ENCODE results near the gene RAPGEF5.

The RAPGEF5 gene

DNA sequence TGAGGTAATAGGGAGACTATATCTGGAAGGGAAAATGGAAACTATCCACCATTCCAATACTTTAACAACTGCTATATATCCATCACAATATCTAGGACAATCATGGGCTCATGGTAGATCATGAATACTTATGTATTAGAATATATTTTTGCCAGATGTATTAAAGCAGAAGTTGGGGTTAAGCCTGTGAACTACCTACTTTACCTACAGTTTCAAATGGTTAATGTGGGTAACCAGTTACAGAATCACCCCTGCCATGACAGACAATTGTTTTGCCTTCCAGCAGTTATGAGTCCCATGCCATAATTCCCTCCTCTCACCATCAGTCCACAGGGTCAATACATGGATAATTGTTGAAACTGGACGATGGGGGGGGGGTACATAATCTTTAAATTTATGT, 29.9 kb upstream of the RAPGEF5 start:
- H3K27me3 ChIP-seq (ENCODE audit: insufficient read depth, poor library complexity, severe bottlenecking): peaks cover 2% of the 10 kb centered on the region
- no peak overlapping the region for H3K27ac ChIP-seq (replicated peaks)
- no peak for TF ChIP-seq GABPA (IDR thresholded peaks at IDR 0.05; ENCODE audit: low read depth)
- TF ChIP-seq, protein P1, sequence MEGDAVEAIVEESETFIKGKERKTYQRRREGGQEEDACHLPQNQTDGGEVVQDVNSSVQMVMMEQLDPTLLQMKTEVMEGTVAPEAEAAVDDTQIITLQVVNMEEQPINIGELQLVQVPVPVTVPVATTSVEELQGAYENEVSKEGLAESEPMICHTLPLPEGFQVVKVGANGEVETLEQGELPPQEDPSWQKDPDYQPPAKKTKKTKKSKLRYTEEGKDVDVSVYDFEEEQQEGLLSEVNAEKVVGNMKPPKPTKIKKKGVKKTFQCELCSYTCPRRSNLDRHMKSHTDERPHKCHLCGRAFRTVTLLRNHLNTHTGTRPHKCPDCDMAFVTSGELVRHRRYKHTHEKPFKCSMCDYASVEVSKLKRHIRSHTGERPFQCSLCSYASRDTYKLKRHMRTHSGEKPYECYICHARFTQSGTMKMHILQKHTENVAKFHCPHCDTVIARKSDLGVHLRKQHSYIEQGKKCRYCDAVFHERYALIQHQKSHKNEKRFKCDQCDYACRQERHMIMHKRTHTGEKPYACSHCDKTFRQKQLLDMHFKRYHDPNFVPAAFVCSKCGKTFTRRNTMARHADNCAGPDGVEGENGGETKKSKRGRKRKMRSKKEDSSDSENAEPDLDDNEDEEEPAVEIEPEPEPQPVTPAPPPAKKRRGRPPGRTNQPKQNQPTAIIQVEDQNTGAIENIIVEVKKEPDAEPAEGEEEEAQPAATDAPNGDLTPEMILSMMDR (IDR thresholded peaks at IDR 0.05; ENCODE audit: insufficient read depth, low read length): no peak
- TF ChIP-seq POLR2AphosphoS5 (IDR thresholded peaks at IDR 0.05; ENCODE audit: low read depth): no peak
- TF ChIP-seq, protein P2, sequence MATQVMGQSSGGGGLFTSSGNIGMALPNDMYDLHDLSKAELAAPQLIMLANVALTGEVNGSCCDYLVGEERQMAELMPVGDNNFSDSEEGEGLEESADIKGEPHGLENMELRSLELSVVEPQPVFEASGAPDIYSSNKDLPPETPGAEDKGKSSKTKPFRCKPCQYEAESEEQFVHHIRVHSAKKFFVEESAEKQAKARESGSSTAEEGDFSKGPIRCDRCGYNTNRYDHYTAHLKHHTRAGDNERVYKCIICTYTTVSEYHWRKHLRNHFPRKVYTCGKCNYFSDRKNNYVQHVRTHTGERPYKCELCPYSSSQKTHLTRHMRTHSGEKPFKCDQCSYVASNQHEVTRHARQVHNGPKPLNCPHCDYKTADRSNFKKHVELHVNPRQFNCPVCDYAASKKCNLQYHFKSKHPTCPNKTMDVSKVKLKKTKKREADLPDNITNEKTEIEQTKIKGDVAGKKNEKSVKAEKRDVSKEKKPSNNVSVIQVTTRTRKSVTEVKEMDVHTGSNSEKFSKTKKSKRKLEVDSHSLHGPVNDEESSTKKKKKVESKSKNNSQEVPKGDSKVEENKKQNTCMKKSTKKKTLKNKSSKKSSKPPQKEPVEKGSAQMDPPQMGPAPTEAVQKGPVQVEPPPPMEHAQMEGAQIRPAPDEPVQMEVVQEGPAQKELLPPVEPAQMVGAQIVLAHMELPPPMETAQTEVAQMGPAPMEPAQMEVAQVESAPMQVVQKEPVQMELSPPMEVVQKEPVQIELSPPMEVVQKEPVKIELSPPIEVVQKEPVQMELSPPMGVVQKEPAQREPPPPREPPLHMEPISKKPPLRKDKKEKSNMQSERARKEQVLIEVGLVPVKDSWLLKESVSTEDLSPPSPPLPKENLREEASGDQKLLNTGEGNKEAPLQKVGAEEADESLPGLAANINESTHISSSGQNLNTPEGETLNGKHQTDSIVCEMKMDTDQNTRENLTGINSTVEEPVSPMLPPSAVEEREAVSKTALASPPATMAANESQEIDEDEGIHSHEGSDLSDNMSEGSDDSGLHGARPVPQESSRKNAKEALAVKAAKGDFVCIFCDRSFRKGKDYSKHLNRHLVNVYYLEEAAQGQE (IDR thresholded peaks at IDR 0.05; ENCODE audit: insufficient replicate concordance, low read depth): no peak
- no peak for TF ChIP-seq SPI1 (IDR thresholded peaks at IDR 0.05; ENCODE audit: borderline replicate concordance, low read depth)
- no peak overlapping the region for H3K4me3 ChIP-seq (replicated peaks; ENCODE audit: insufficient read depth, low read length)
- DNase-seq (ENCODE audit: low read depth in 1 of 2, low spot score in 1 of 2): no peak

- Histone ChIP-seq H3K27ac (replicated peaks) (no peak overlapping the region), H3K27me3 (ENCODE audit: insufficient read depth, poor library complexity, severe bottlenecking) (peaks cover 2% of the 10 kb centered on the region), H3K4me3 (replicated peaks; ENCODE audit: insufficient read depth, low read length) (no peak overlapping the region)
- no peak for DNase-seq (ENCODE audit: low read depth in 1 of 2, low spot score in 1 of 2)
- TF ChIP-seq, protein P1 (IDR thresholded peaks at IDR 0.05; ENCODE audit: insufficient read depth, low read length): no peak
- no peak for TF ChIP-seq SPI1 (IDR thresholded peaks at IDR 0.05; ENCODE audit: borderline replicate concordance, low read depth)
- no peak for TF ChIP-seq POLR2AphosphoS5 (IDR thresholded peaks at IDR 0.05; ENCODE audit: low read depth)
- no peak for TF ChIP-seq GABPA (IDR thresholded peaks at IDR 0.05; ENCODE audit: low read depth)
- TF ChIP-seq, protein P2 (IDR thresholded peaks at IDR 0.05; ENCODE audit: insufficient replicate concordance, low read depth): no peak
Observed at GRCh38 chr7:22386206-22386858, 29.4 kb upstream of the RAPGEF5 start.

GRCh38 chr7:22385326-22385725, 28.4 kb upstream of the RAPGEF5 start:
- no peak overlapping the region for H3K27ac ChIP-seq (replicated peaks)
- H3K27me3 ChIP-seq (ENCODE audit: insufficient read depth, poor library complexity, severe bottlenecking): peaks cover 2% of the 10 kb centered on the region
- TF ChIP-seq SPI1 (IDR thresholded peaks at IDR 0.05; ENCODE audit: borderline replicate concordance, low read depth): no peak
- TF ChIP-seq, protein P2 (IDR thresholded peaks at IDR 0.05; ENCODE audit: insufficient replicate concordance, low read depth): no peak
- no peak for TF ChIP-seq GABPA (IDR thresholded peaks at IDR 0.05; ENCODE audit: low read depth)
- no peak for TF ChIP-seq POLR2AphosphoS5 (IDR thresholded peaks at IDR 0.05; ENCODE audit: low read depth)
- TF ChIP-seq, protein P1 (IDR thresholded peaks at IDR 0.05; ENCODE audit: insufficient read depth, low read length): no peak
- H3K4me3 ChIP-seq (replicated peaks; ENCODE audit: insufficient read depth, low read length): no peak overlapping the region
- no peak for DNase-seq (ENCODE audit: low read depth in 1 of 2, low spot score in 1 of 2)

Measured in HL-60 (cell line).